Endothelial cell of umbilical vein (primary cell): ENCODE measurements around the gene C16orf87. TPM values are rescaled to one million over a fixed set of nuclear protein-coding genes. Genes with fewer than 3 reads are reported as not detected.

Source experiments
- BruUV-seq: library from RNA; stranded (reverse); fragments of 400-500 nt; replicated peaks from 2 replicates; lab custom pipeline; 2021; lab: Mats Ljungman, UMichigan
- CTCF ChIA-PET: fragments of 300-600, 350-600 bp; sonication (Branson Sonifier 250); formaldehyde crosslinking; loops from one replicate; lab custom pipeline; 2021; ENCODE audit warnings: antibody characterized with exemption, inconsistent platforms; lab: Charles Lee
- POLR2A ChIA-PET: fragments of 300-600, 350-600 bp; sonication (Branson Sonifier 250); formaldehyde crosslinking; loops from one replicate; lab custom pipeline; 2021; ENCODE audit warnings: antibody characterized with exemption, inconsistent platforms; lab: Charles Lee
- DNase-seq: peaks from one replicate; pipeline ENCODE4 v3.0.0-alpha.2; 2011; ENCODE audit warnings: low read depth, low spot score
- FAIRE-seq: peaks from 2 replicates; lab custom pipeline; 2011; peaks lifted over from hg19 to GRCh38; lab: Jason Lieb, UNC
- H2AFZ ChIP-seq: 2 replicates; pipeline ENCODE4 v1.6.0; 2012; ENCODE audit warnings: low read depth, low read length, control low read depth, inconsistent platforms
- H3K27ac ChIP-seq: 2 replicates; pipeline ENCODE4 v1.5.1; 2011; ENCODE audit warnings: low read depth, mild to moderate bottlenecking, control low read depth, low read length, moderate library complexity; ENCODE audit not compliant: insufficient read depth
- H3K27me3 ChIP-seq, 2 experiments: 2 replicates each; pipeline versions ENCODE4 v1.6.0 to v1.6.1; 2011; ENCODE audit warnings: low read length in 2 of 2, mixed read lengths in 1 of 2; ENCODE audit not compliant: control insufficient read depth in 2 of 2, insufficient read depth in 2 of 2
- H3K36me3 ChIP-seq, 2 experiments: 2 replicates in 1 of 2; 3 replicates in 1 of 2; pipeline ENCODE4 v1.5.1; 2011; ENCODE audit warnings: low read length in 2 of 2, mild to moderate bottlenecking in 1 of 2, moderate library complexity in 1 of 2; ENCODE audit not compliant: control insufficient read depth in 2 of 2, insufficient read depth in 2 of 2; ENCODE audit errors: extremely low read depth in 1 of 2
- H3K4me1 ChIP-seq: 3 replicates; pipeline ENCODE4 v1.5.1; 2011; ENCODE audit warnings: mild to moderate bottlenecking, low read length; ENCODE audit not compliant: control insufficient read depth, insufficient read depth; ENCODE audit errors: extremely low read depth
- H3K4me2 ChIP-seq: 2 replicates; pipeline ENCODE4 v1.6.1; 2011; ENCODE audit warnings: low read length, control low read depth, mixed read lengths; ENCODE audit not compliant: insufficient read depth
- H3K4me3 ChIP-seq, 3 experiments: fragments of 200-600 bp in 1 of 3; sonication (generic), shearing (Covaris generic) in 1 of 3; replicated peaks in 1 of 3; 2 replicates each; pipeline ENCODE4 v1.5.1; 2011 to 2016; ENCODE audit warnings: control low read depth in 3 of 3, low read length in 3 of 3, mild to moderate bottlenecking in 2 of 3, inconsistent platforms in 1 of 3, low read depth in 1 of 3, moderate library complexity in 1 of 3; ENCODE audit not compliant: insufficient read depth in 1 of 3
- H3K79me2 ChIP-seq: 2 replicates; pipeline ENCODE4 v1.6.0; 2012; ENCODE audit warnings: low read length, inconsistent platforms; ENCODE audit not compliant: control insufficient read depth, insufficient read depth
- H3K9ac ChIP-seq: replicated peaks from 2 replicates; pipeline ENCODE3; 2011; ENCODE audit warnings: low read length, control low read depth; ENCODE audit not compliant: insufficient read depth; ENCODE audit errors: extremely low read depth
- H3K9me1 ChIP-seq: replicated peaks from 3 replicates; pipeline ENCODE4 v1.6.0; 2011; ENCODE audit warnings: mild to moderate bottlenecking, low read length; ENCODE audit not compliant: control insufficient read depth, insufficient read depth; ENCODE audit errors: extremely low read depth
- H3K9me3 ChIP-seq: replicated peaks from 2 replicates; pipeline ENCODE4 v1.5.1; 2012; ENCODE audit warnings: low read length, inconsistent platforms; ENCODE audit not compliant: control insufficient read depth, insufficient read depth
- H4K20me1 ChIP-seq: replicated peaks from 2 replicates; pipeline ENCODE3; 2011; ENCODE audit warnings: mild to moderate bottlenecking, low read length; ENCODE audit not compliant: control insufficient read depth, insufficient read depth; ENCODE audit errors: extremely low read depth
- CTCF ChIP-seq, 2 donors: IDR thresholded peaks; 1 replicate in 1 of 2; 2 replicates in 1 of 2; pipeline ENCODE4 v1.5.1; 2011; ENCODE audit warnings: low read length in 2 of 2, mild to moderate bottlenecking in 2 of 2, moderate library complexity in 2 of 2, control low read depth in 1 of 2, inconsistent platforms in 1 of 2, low read depth in 1 of 2; ENCODE audit not compliant: insufficient read depth in 1 of 2; ENCODE audit errors: extremely low read depth in 1 of 2
- EZH2 ChIP-seq: IDR thresholded peaks from 2 replicates; pipeline ENCODE4 v1.6.1; 2012; ENCODE audit warnings: borderline replicate concordance, low read depth, mild to moderate bottlenecking, moderate library complexity, low read length, inconsistent platforms; ENCODE audit not compliant: severe bottlenecking
- FOS ChIP-seq: IDR thresholded peaks from 2 replicates; pipeline ENCODE4 v1.6.1; 2011; ENCODE audit warnings: mild to moderate bottlenecking, low read length, moderate library complexity, borderline replicate concordance; ENCODE audit not compliant: insufficient read depth
- GATA2 ChIP-seq: IDR thresholded peaks from 2 replicates; pipeline ENCODE4 v1.7.0; 2011; ENCODE audit warnings: low read depth, mild to moderate bottlenecking, moderate library complexity, mixed read lengths, low read length; ENCODE audit not compliant: insufficient read length, insufficient read depth
- JUN ChIP-seq: IDR thresholded peaks from 2 replicates; pipeline ENCODE4 v1.6.1; 2011; ENCODE audit warnings: borderline replicate concordance, low read depth; ENCODE audit not compliant: insufficient read length, insufficient read depth
- MYC ChIP-seq: IDR thresholded peaks from one replicate; pipeline ENCODE4 v1.6.1; 2011; ENCODE audit warnings: mild to moderate bottlenecking, low read depth, low read length
- POLR2A ChIP-seq: IDR thresholded peaks from 2 replicates; pipeline ENCODE4 v1.6.1; 2012; ENCODE audit warnings: low read depth, mild to moderate bottlenecking, control low read depth, low read length
- POLR2AphosphoS5 ChIP-seq: IDR thresholded peaks from 2 replicates; pipeline ENCODE4 v1.6.1; 2012; ENCODE audit warnings: low read depth, mild to moderate bottlenecking, control low read depth, low read length, moderate library complexity; ENCODE audit not compliant: insufficient read depth
- dilution Hi-C: fragments of 300-500 bp; cut with MboI; formaldehyde crosslinking; loops from one replicate; pipeline ENCODE4 v1.15.0; 2019; ENCODE audit warnings: low sequenced_read_pairs; ENCODE audit not compliant: extremely low pct_ligation_motif_present
- intact Hi-C: fragments of 100-400 bp; cut with micrococcal nuclease; formaldehyde crosslinking; loops from one replicate; pipeline ENCODE4 v1.10.0; 2022
- polyA plus RNA-seq, 4 experiments: library from polyadenylated mRNA; depleted of rRNA in 3 of 4; stranded (reverse) in 3 of 4; unstranded in 1 of 4; fragments of >200 nt; gene quantifications; 2 replicates each; pipeline versions ENCODE4 v1.2.1 to v1.2.3, GENCODE V29; 2011 to 2012; ENCODE audit warnings: missing spikeins in 1 of 4
- total RNA-seq: library from RNA; stranded (reverse); gene quantifications from 2 replicates; pipeline ENCODE4 v1.2.3, GENCODE V29; 2021
- TF ChIP-seq, protein P1 (sequence below): IDR thresholded peaks from 2 replicates; pipeline ENCODE4 v1.6.1; 2011; ENCODE audit not compliant: insufficient read depth, insufficient read length

C16orf87 gene
- total and polyA plus RNA-seq, 2 donors (not counting 3 experiments of a cell fraction or from before 2014, with no cell fraction given), result 2.4 to 8.5 TPM

- Histone ChIP-seq H3K9me3 (no peaks in the 10 kb centered on the region), H3K9me1 (no peaks in the 10 kb centered on the region), H3K4me1 (peaks cover 2% of the 10 kb centered on the region), H3K27me3 (peaks cover 7 to 10% of the 10 kb centered on the region in 2 experiments), H3K27ac (no peak overlapping the region), H3K79me2 (no peaks in the 10 kb centered on the region), H4K20me1 (no peaks in the 10 kb centered on the region), H2AFZ (no peak overlapping the region), H3K36me3 (no peaks in the 10 kb centered on the region), H3K9ac (no peak overlapping the region), H3K4me3 (no peak overlapping the region), H3K4me2 (no peak overlapping the region)
- no peak for FAIRE-seq
- no peak for DNase-seq
- POLR2A ChIA-PET, result no interaction called here
- intact Hi-C loops, result loop anchor here (5.0 kb wide), 1 partner anchor 101 kb away; the partner anchor contains the start of genes ORC6 and VPS35
- dilution Hi-C loops, result no loop called here
- CTCF ChIA-PET, result interaction anchor here (1.4 kb wide), 1 partner anchor 10 kb away, joined by 3 read pairs; no protein-coding TSS in a partner anchor
- no peak for TF ChIP-seq POLR2A
- no peak for TF ChIP-seq GATA2
- no peak for TF ChIP-seq EZH2
- no peak for TF ChIP-seq FOS
- TF ChIP-seq JUN, result no peak
- TF ChIP-seq, protein P1, sequence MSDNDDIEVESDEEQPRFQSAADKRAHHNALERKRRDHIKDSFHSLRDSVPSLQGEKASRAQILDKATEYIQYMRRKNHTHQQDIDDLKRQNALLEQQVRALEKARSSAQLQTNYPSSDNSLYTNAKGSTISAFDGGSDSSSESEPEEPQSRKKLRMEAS, result no peak
- no peak for TF ChIP-seq POLR2AphosphoS5
- no peak for TF ChIP-seq CTCF (IDR thresholded peaks at IDR 0.05; ENCODE audit: extremely low read depth in 1 of 2, insufficient read depth in 1 of 2, low read depth in 1 of 2, low read length in 2 of 2)
- TF ChIP-seq MYC, result no peak
- no TSS peak for BruUV-seq
Measured at GRCh38 chr16:46787909-46788308, 43.1 kb downstream of the C16orf87 start.
